Vagina (tissue), 2 donors: ENCODE data around the gene SLC5A4.

ENCODE experiments used
- POLR2A ChIP-seq, 2 donors: fragments of 450-650 bp; IDR thresholded peaks; one replicate each; pipeline ENCODE4 v1.6.1; 2017; ENCODE audit warnings: antibody characterized with exemption in 2 of 2, mild to moderate bottlenecking in 2 of 2, moderate library complexity in 2 of 2
- TF ChIP-seq, protein P1 (sequence below), 3 experiments: fragments of 450-650 bp in 2 of 3; fragments of 200-600 bp in 1 of 3; sonication (generic) in 1 of 3; IDR thresholded peaks; one replicate each; pipeline ENCODE4 v1.5.1; 2017 to 2019; ENCODE audit warnings: antibody characterized with exemption in 3 of 3, mild to moderate bottlenecking in 2 of 3, moderate library complexity in 2 of 3

DNA sequence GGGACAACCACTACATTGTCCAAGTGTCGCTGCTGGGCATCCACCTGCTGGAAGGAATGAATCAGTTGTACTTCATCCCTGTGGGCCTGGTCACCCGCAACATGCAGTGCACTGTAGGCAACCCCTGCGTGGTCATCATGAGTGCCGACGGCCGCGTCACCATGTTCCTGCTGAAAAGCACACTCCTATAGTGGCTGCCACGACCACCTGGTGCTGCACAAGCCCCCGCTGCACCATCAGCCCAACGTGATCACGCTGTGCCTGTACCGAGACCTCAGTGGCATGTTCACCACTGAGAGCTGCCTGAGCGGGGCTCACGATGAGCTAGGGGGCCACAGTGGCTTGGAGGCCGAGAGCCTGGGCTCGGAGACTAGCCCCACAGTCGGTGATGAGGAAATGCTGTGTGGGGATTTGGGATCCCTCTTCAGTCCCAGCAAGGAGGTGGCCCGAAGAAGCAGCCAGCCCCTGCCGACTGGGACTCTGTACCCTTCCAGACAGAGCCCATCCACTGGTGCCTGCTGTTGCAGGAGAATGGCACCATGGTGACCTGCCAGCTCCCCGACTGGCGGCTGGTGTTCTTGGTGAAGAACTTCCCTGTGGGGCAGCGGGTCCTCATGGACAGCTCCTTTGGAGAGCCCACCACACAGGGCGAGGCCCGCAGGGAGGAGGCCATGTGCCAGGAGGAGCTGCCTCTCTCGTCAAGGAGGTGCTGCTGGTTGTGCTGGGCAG lies 15.7 kb upstream of the SLC5A4 start:
- TF ChIP-seq, protein P1, sequence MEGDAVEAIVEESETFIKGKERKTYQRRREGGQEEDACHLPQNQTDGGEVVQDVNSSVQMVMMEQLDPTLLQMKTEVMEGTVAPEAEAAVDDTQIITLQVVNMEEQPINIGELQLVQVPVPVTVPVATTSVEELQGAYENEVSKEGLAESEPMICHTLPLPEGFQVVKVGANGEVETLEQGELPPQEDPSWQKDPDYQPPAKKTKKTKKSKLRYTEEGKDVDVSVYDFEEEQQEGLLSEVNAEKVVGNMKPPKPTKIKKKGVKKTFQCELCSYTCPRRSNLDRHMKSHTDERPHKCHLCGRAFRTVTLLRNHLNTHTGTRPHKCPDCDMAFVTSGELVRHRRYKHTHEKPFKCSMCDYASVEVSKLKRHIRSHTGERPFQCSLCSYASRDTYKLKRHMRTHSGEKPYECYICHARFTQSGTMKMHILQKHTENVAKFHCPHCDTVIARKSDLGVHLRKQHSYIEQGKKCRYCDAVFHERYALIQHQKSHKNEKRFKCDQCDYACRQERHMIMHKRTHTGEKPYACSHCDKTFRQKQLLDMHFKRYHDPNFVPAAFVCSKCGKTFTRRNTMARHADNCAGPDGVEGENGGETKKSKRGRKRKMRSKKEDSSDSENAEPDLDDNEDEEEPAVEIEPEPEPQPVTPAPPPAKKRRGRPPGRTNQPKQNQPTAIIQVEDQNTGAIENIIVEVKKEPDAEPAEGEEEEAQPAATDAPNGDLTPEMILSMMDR (IDR thresholded peaks at IDR 0.05): no peak
- TF ChIP-seq POLR2A (IDR thresholded peaks at IDR 0.05): no peak
